A673 (cell line): ENCODE results near the gene SNAPIN. TPM values are rescaled to one million over a fixed set of nuclear protein-coding genes. Genes with fewer than 3 reads are reported as not detected.

Experiments
- BruUV-seq: library from RNA; stranded (reverse); fragments of 400-500 nt; replicated peaks from 2 replicates; lab custom pipeline; 2021; lab: Mats Ljungman, UMichigan
- CTCF ChIA-PET: fragments of 300-600 bp; sonication (Branson Sonifier 250); formaldehyde crosslinking; loops from one replicate; lab custom pipeline; 2022; ENCODE audit warnings: antibody characterized with exemption; lab: Charles Lee
- POLR2A ChIA-PET: fragments of 300-600 bp; sonication (Branson Sonifier 250); formaldehyde crosslinking; loops from one replicate; lab custom pipeline; 2022; ENCODE audit warnings: antibody characterized with exemption; ENCODE audit not compliant: low non-redundant PET; lab: Charles Lee
- DNase-seq: peaks from one replicate; pipeline ENCODE4 v3.0.0-alpha.2; 2015; ENCODE audit warnings: low spot score
- H3K27ac ChIP-seq: fragments of 200-600 bp; sonication (generic); 2 replicates; pipeline ENCODE4 v1.5.1; 2016; ENCODE audit warnings: mixed run types, low read depth, mild to moderate bottlenecking, mixed read lengths, antibody characterized with exemption, low read length; ENCODE audit not compliant: poor library complexity, severe bottlenecking
- H3K27me3 ChIP-seq: fragments of 200-600 bp; sonication (generic); replicated peaks from 2 replicates; pipeline ENCODE4 v1.6.1; 2017; ENCODE audit warnings: mixed run types, low read depth, mild to moderate bottlenecking, mixed read lengths, antibody characterized with exemption, low read length; ENCODE audit not compliant: insufficient read depth, poor library complexity
- H3K36me3 ChIP-seq: fragments of 200-600 bp; sonication (generic); 2 replicates; pipeline ENCODE4 v1.6.1; 2016; ENCODE audit warnings: mixed run types, mild to moderate bottlenecking, mixed read lengths, antibody characterized with exemption, low read length; ENCODE audit not compliant: insufficient read depth, poor library complexity, severe bottlenecking
- H3K4me1 ChIP-seq: fragments of 200-600 bp; sonication (generic); 2 replicates; pipeline ENCODE4 v1.6.1; 2017; ENCODE audit warnings: mixed run types, mild to moderate bottlenecking, mixed read lengths, antibody characterized with exemption, low read length; ENCODE audit not compliant: insufficient read depth, poor library complexity, severe bottlenecking
- H3K4me3 ChIP-seq: fragments of 200-600 bp; sonication (generic); 2 replicates; pipeline ENCODE4 v1.5.1; 2016; ENCODE audit warnings: low read depth, mixed run types, mild to moderate bottlenecking, mixed read lengths, low read length; ENCODE audit not compliant: poor library complexity, severe bottlenecking
- H3K9me3 ChIP-seq: fragments of 200-600 bp; sonication (generic); 2 replicates; pipeline ENCODE4 v1.6.1; 2016; ENCODE audit warnings: mixed run types, low read depth, mild to moderate bottlenecking, mixed read lengths, antibody characterized with exemption, low read length; ENCODE audit not compliant: poor library complexity, severe bottlenecking
- EZH2 ChIP-seq: fragments of 200-600 bp; sonication (generic); IDR thresholded peaks from 2 replicates; pipeline ENCODE4 v1.6.1; 2017; ENCODE audit warnings: borderline replicate concordance, low read depth, mild to moderate bottlenecking, mixed read lengths, antibody characterized with exemption, low read length; ENCODE audit not compliant: poor library complexity, severe bottlenecking
- intact Hi-C: fragments of 100-400 bp; cut with micrococcal nuclease; formaldehyde crosslinking; loops from one replicate; pipeline ENCODE4 v1.10.0; 2022; ENCODE audit not compliant: unreplicated experiment
- total RNA-seq: library from RNA; stranded (reverse); gene quantifications from 2 replicates; pipeline ENCODE4 v1.2.3, GENCODE V29; 2021
- TF ChIP-seq, protein P1 (sequence below): fragments of 300-800, 200-600 bp; sonication (generic); conservative IDR thresholded peaks from 2 replicates; pipeline ENCODE4 v1.5.1; 2017; ENCODE audit warnings: low read depth, mild to moderate bottlenecking, antibody characterized with exemption, low read length, moderate library complexity, mixed read lengths

SNAPIN gene
- total RNA-seq, 1 experiment from 2014 or later, result 47.4 TPM

GRCh38 chr1:153693466-153693865 is 35.0 kb downstream of the SNAPIN start:
- Histone ChIP-seq H3K9me3 (no peaks in the 10 kb centered on the region), H3K4me1 (peaks cover 6% of the 10 kb centered on the region), H3K36me3 (no peaks in the 10 kb centered on the region), H3K27me3 (no peaks in the 10 kb centered on the region), H3K4me3 (no peak overlapping the region), H3K27ac (no peak overlapping the region)
- ChIA-PET CTCF (no interaction called here), POLR2A (no interaction called here)
- DNase-seq, result no peak
- BruUV-seq, result no TSS peak
- intact Hi-C loops, result no loop called here
- TF ChIP-seq, protein P1, sequence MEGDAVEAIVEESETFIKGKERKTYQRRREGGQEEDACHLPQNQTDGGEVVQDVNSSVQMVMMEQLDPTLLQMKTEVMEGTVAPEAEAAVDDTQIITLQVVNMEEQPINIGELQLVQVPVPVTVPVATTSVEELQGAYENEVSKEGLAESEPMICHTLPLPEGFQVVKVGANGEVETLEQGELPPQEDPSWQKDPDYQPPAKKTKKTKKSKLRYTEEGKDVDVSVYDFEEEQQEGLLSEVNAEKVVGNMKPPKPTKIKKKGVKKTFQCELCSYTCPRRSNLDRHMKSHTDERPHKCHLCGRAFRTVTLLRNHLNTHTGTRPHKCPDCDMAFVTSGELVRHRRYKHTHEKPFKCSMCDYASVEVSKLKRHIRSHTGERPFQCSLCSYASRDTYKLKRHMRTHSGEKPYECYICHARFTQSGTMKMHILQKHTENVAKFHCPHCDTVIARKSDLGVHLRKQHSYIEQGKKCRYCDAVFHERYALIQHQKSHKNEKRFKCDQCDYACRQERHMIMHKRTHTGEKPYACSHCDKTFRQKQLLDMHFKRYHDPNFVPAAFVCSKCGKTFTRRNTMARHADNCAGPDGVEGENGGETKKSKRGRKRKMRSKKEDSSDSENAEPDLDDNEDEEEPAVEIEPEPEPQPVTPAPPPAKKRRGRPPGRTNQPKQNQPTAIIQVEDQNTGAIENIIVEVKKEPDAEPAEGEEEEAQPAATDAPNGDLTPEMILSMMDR, result no peak
- TF ChIP-seq EZH2, result no peak

GRCh38 chr1:153696741-153697140 is 38.2 kb downstream of the SNAPIN start:
- no peak for DNase-seq
- intact Hi-C loops, result no loop called here
- TF ChIP-seq, protein P1, result no peak
- TF ChIP-seq EZH2, result no peak
- H3K27ac ChIP-seq, result no peak overlapping the region
- H3K4me1 ChIP-seq, result peaks cover 7% of the 10 kb centered on the region
- H3K36me3 ChIP-seq, result no peaks in the 10 kb centered on the region
- CTCF ChIA-PET, result no interaction called here
- POLR2A ChIA-PET, result no interaction called here
- H3K4me3 ChIP-seq, result no peak overlapping the region
- no peaks in the 10 kb centered on the region for H3K27me3 ChIP-seq
- no TSS peak for BruUV-seq
- H3K9me3 ChIP-seq, result no peaks in the 10 kb centered on the region

DNA sequence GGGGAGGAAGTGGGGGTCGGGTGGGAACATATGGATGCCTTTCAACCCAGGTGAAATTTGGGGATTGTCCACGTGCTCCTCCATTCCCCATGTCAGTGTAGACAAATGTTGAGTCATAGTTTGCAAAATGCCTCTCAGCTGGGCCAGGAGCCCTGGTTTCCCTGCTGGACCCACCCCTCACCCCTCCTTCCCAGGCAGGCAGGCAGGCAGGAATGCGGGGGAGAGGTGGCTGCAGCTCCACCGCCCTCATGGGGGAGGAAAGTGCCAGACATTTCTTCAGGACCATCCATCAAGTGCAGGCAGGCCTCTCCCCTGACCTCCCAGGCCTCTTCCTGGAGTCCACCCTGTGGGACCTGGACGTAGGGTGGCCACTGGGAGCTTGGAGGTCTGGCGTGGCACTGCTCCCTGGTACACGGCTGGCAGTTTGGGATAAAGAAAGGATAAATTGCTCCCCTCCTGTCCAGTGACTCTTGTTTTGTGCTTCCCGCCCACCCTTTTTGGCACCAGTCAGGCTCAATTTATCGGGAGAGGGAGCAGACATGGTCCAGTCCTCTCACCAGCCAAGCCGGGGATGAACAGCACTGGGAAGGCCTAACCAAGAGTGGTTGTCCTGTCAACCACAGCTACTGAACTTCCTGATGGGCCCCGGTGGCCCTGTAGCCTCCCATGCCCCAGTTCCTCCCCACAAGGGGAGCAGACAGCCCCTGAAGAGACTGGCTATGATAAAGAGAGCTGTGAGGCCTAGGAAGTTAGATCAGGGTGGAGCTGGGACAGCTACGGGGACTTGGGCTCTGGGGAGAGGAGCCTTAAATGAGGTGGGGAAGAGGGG is 38.9 kb downstream of the SNAPIN start:
- intact Hi-C loops, result no loop called here
- peaks cover 7% of the 10 kb centered on the region for H3K4me1 ChIP-seq
- ChIA-PET POLR2A (interaction anchor here (0.6 kb wide), 1 partner anchor 34 kb away, joined by 7 read pairs; no protein-coding TSS in a partner anchor), CTCF (no interaction called here)
- TF ChIP-seq, protein P1, result no peak
- TF ChIP-seq EZH2, result no peak
- no peak overlapping the region for H3K4me3 ChIP-seq
- DNase-seq, result no peak
- no peaks in the 10 kb centered on the region for H3K9me3 ChIP-seq
- no peak overlapping the region for H3K27ac ChIP-seq
- no peaks in the 10 kb centered on the region for H3K36me3 ChIP-seq
- H3K27me3 ChIP-seq, result no peaks in the 10 kb centered on the region
- BruUV-seq, result no TSS peak
